DMS53 treated with DMSO at 0.1 percent for 48 hours (cell line): Measurements from ENCODE around the gene TERB1.

Source experiments
- DNase-seq: peaks from one replicate; lab custom pipeline; 2025; ENCODE audit not compliant: unreplicated experiment; lab: John Stamatoyannopoulos, UW

TERB1 gene, protein sequence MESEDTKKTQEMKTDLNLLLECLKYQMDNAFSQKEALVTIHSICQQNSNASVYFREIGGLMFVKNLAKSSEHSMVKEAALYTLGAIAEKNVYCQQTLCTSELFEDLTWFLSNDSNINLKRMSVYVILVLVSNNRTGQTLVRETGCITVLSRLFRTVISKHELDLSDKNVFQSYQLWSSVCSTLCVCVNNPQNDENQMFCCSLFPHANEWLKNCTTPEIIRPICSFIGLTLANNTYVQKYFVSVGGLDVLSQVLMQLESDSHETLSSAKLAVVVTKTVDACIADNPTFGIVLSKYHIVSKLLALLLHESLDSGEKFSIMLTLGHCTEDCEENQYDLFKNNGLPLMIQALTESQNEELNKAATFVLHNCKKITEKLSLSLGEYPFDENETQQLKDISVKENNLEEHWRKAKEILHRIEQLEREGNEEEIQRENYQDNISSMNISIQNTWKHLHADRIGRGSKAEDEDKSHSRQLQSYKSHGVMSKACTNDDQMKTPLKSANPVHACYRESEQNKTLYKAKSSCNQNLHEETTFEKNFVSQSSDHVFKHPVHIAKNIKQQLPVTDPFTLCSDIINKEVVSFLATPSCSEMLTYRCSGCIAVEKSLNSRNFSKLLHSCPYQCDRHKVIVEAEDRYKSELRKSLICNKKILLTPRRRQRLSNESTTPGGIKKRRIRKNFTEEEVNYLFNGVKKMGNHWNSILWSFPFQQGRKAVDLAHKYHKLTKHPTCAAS

DNA sequence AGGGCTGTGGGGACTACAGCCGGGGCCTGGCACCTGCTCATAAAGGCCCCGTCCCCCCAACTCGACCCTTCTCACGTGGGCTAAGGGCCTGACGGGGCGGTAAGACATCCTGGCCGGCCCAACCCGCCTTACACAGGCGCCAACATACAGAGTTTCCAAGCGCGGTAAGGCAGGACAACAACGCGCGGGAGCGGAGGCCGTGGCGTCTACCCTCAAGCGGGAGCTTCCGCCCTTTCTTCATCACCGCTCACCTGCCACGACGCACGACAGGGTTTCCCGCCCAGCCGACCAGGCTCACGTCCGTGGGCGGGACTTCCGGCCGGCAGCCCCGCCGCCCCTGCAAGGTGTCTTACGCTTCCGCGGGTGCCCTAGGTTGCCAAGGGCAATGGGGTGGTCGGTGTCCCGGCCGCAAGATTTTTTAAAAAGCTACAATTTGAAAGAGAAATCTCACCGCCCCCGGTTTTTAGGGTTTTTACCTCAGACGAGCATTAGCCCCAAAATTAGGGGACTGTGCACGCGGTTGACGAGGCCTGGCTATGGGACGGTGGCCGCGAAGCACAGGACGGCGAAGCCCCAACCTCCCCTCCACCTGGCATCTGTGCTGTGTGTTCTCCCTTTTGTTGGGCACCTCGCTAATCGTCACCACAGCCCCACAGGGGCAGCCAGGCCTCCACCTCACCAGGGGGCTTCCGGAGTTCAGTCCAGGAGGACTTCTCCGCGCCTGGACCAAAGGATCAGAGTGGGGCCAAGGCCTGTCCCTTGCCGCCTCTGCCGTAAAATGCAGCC, at the start of gene TERB1:
Gene TERB1, minus strand, starts transcription at position 265 of the 786 bp plus-strand sequence. CDS start 4,786 bp downstream, outside the sequence.
- no peak for DNase-seq

DNA sequence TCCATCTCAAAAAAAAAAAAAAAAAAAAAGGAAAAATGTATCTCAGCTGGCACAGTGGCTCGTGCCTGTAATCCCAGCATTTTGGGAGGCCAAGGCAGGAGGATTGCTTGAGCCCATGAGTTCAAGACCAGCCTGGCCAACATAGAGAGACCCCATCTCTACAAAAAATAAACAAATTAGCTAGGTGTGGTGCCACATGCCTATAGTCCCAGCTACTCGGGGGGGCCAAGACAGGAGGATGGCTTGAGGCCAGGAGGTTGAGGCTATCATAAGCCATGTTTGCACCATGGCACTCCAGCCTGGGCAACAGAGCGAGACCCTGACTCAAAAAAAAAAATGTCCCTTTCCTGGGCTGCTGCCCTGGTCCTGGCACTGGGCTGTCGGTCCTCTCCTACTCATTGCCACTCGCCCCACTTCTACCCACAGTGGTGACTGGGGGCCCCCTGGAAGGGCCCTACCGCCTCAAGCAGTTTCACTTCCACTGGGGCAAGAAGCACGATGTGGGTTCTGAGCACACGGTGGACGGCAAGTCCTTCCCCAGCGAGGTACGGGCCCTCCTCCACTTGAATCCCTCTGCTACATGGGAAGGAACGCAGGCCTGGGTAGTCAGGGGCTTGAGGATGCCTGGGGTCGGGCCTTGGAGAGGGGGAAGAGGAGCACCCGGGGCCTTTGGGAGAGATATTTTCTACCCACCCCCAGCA, 48.9 kb upstream of the TERB1 start:
- DNase-seq: no peak

GRCh38 chr16:66849549-66849948, 48.2 kb upstream of the TERB1 start:
- no peak for DNase-seq

GRCh38 chr16:66849021-66849420, 47.6 kb upstream of the TERB1 start:
- no peak for DNase-seq

DNA sequence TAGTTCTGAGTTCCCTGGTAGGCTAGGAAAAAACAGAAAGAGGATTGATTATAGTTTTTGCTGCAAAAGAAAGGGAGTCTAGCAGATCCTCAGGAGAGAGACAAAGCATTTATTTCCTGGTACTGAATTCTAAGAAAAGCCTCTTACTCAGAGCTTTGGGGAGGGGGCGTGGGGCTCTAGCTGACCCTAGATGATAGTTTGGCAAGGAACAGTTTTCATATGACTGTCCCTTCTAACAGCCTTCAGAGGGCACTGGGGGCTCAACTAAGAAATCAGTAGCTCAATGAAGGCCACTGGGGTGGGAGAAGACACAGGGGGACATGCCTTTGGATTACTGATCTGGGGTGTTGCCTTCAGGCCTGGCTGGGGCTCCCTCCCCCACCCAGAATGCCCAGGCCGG, 46.8 kb upstream of the TERB1 start:
- DNase-seq: no peak

DNA sequence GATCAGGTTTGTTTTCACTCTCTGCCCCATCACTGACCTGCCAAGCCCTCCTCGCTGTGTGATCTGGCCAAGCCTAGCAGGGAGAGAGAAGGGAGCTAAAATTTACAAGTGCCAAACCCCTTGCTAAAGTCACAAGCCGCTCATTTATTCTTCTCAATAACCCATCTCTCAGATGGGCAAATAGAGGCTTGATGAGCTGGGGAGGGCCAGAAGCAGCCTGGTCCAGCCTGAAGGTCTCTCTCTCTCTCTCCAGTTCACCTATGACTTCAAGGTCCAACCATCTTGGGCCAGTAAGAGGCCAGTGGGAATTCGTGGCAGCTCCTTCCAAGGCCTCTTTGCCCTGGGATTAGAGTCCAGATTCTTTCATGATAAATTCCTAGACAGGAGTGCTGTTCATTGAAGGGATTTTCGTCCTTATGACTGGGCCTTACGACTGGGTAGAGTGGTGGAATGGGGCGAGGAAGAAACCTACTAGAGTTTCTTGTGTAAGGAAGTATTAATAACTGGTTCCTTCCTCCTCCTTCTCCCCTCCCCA, 46.2 kb upstream of the TERB1 start:
- no peak for DNase-seq

DNA sequence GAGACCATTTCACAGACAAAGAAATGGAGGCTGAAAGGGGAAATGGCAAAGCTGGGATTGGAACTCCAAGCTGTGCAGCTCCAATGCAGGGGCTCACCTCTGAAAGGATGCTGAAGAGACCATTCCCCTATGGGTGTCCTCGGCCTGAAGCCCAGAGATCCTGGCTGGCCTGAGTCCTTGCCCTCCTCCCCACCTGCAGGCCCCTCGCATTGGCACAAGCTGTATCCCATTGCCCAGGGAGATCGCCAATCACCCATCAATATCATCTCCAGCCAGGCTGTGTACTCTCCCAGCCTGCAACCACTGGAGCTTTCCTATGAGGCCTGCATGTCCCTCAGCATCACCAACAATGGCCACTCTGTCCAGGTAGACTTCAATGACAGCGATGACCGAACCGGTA, 45.4 kb upstream of the TERB1 start:
- no peak for DNase-seq

GRCh38 chr16:66846266-66846665, 44.9 kb upstream of the TERB1 start:
- no peak for DNase-seq

DNA sequence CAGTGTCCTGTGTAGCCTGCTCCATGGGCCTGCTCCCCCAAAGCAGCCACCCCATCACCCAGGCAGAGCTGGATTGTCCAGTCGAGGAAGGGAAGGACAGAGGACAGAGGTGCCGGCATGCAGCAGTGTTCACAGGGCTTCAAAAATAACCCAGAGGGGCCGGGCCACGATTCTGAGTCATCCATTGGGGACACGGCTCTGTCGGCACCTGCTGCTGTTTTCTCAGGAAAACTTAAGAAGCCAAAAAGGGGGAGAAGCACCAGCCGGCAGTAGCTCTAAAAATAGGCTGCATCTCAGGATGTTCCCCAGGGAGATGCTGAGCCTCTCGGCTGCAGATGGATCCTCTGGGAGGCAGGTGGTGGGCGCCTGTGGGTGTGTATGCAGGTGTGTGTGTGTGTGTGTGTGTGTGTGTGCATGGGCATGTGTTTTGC, 44.4 kb upstream of the TERB1 start:
- DNase-seq: no peak

DNA sequence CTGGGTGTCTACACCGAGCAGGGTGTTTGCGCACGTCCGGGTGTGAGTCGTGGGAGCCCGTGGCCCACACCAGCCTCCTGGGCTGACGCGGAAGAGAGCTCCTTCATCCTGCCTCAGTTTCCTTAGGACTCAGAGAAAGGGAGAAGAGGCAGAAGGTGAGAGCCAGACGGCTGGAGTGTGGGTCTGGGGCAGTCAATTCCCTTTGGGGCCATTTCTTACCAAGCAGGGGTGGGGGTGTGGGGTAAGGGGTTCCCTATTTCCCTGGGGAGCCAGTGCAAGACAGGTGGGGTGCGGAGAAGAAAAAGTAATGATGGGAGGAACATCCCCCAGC, 43.7 kb upstream of the TERB1 start:
- no peak for DNase-seq

DNA sequence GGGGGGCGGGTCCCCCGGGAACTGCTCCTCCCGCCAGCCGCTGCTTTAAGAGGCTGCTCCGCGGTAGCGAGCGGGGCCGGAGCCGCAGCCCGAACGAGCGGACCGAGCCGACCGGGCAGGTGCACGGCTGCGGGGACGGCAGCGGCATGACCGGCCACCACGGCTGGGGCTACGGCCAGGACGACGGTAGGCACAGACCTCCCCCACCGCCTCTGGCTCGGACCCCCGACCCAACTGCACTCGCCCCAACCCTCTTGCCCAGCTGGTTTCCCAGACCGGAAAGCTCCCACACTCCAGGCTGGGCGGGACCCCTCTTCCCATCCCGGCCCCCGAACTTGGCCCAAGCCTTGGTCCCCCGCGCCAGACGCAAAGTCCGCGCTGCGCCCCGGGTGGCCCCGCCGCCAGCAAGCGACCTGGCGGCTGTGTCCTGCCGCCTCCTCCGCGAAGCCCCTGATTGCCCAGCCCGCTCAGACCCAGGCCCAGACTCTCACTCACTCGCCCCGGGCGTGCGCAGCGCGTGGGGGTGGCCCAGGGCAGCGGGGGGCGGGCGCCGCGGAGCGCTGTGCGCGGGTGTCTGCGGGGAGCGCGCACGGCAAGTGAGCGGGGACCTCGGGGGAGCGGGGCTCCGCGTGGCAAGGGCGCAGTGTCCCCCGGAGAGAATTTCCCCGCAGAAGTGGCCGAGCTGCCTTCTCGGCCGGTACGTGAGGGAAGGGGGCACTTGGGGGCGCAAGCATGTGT, 43.1 kb upstream of the TERB1 start, which contains the start of gene CA7:
Gene CA7, plus strand, starts transcription at position 73 of the 738 bp plus-strand sequence. Its CDS starts 74 bp downstream, at position 147.
- no peak for DNase-seq

DNA sequence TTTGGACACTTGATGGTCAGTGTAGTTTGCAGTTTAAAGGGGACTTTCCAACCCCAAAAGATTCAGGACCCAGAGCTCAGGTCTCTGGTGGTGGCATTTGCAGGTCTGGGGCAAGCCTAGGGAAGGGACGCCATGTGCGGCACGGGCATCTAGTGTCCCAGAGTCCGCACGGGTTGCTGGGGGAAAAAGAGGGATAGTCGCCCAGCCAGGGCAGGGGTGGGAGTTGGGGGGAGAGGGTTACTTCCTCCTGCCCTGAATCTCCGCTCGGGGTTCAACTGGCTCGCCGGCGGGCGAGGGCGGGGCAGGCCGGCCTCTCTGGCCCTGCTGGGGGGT, 42.6 kb upstream of the TERB1 start:
- DNase-seq: no peak

DNA sequence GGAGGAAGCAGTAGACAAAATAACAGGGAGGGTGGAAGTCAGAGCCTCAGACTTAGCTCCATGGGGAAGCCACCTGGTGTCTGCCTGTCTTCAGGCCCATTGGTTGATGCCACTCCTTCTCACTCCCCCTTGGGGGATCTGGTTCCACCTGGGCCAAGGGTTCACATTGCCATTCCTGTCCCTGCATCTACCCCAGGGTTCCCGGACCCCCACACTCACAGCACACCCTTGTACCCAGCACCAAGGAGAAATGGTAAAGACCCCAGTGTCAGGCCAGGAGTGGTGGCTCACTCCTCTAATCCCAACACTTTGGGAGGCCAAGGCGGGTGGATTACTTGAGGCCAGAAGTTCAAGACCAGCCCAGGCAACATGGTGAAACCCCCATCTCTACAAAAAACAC, 41.8 kb upstream of the TERB1 start:
- DNase-seq: no peak

GRCh38 chr16:66842765-66843164, 41.4 kb upstream of the TERB1 start:
- no peak for DNase-seq

DNA sequence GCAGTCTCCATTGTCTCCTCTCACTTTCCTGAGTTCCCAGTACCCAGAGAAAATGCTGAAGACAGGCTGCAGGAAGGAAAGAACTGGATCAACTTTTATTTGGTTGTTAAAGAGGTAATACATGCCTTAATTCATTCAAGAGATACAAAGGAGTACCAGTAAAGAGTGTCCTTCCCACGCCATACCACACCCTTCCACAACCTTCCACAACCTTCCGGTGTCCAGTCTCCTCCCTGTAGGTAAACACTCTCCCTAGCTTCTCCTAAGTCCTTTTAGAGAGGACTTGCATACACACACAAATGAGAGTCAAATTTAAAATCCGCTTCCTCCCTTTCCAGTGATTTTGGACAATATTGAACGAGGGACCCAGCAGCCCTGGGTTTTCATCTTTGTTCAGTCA, 40.0 kb upstream of the TERB1 start:
- no peak for DNase-seq

DNA sequence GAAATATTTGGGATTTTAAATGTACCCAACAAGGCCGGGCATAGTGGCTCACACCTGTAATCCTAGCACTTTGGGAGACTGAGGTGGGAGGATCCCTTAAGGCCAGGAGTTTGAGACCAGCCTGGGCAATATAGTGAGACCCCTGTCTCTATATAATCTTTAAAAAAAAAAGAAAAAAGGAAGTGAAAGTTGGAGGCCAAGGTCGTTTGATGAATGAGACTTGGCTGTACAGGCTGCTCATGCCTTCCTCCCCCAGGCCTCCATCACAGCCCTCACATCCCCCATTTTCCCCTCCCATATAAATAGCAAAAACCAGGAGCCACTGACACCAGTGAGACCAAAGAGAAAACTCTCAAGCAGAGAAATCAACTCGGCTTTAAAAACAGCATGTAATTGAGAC, 39.5 kb upstream of the TERB1 start:
- DNase-seq: no peak

- no peak for DNase-seq
These were observed 33.4 kb upstream of the TERB1 start for GRCh38 chr16:66834746-66835145.

GRCh38 chr16:66832661-66833305, 31.4 kb upstream of the TERB1 start:
- DNase-seq: no peak

GRCh38 chr16:66832190-66832589, 30.8 kb upstream of the TERB1 start:
- DNase-seq: no peak
